ENCODE data around the gene INTS6.

INTS6 gene

GRCh38 chr13:51342706-51343105 lies 110.1 kb downstream of the INTS6 start:
- no peak for DNase-seq (ENCODE audit: low read depth)

- DNase-seq (ENCODE audit: low read depth): no peak
Measured at GRCh38 chr13:51341791-51342190, 111.0 kb downstream of the INTS6 start.

- no peak for DNase-seq (ENCODE audit: low read depth)
Measured at GRCh38 chr13:51341232-51341631, 111.6 kb downstream of the INTS6 start.

GRCh38 chr13:51339952-51340732 lies 112.7 kb downstream of the INTS6 start:
- no peak for DNase-seq (ENCODE audit: low read depth)

- DNase-seq (ENCODE audit: low read depth): no peak
Measured at GRCh38 chr13:51339354-51339753, 113.5 kb downstream of the INTS6 start, which contains the start of gene SERPINE3. SERPINE3 (plus strand) TSS chr13:51339691; CDS start chr13:51341092, 1,401 bp downstream.

- DNase-seq (ENCODE audit: low read depth): no peak
Measured at GRCh38 chr13:51336746-51337145, 116.1 kb downstream of the INTS6 start.

GRCh38 chr13:51333826-51334225 lies 119.0 kb downstream of the INTS6 start:
- DNase-seq (ENCODE audit: low read depth): no peak

- no peak for DNase-seq (ENCODE audit: low read depth)
Measured at GRCh38 chr13:51333421-51333820, 119.4 kb downstream of the INTS6 start.

GRCh38 chr13:51332566-51333361 lies 120.1 kb downstream of the INTS6 start:
- DNase-seq (ENCODE audit: low read depth): no peak

GRCh38 chr13:51331354-51331861 lies 121.4 kb downstream of the INTS6 start:
- no peak for DNase-seq (ENCODE audit: low read depth)

GRCh38 chr13:51330791-51331190 lies 122.0 kb downstream of the INTS6 start:
- no peak for DNase-seq (ENCODE audit: low read depth)

GRCh38 chr13:51329606-51330005 lies 123.2 kb downstream of the INTS6 start:
- no peak for DNase-seq (ENCODE audit: low read depth)

GRCh38 chr13:51328488-51328887 lies 124.3 kb downstream of the INTS6 start:
- DNase-seq (ENCODE audit: low read depth): no peak

GRCh38 chr13:51327961-51328360 lies 124.9 kb downstream of the INTS6 start:
- no peak for DNase-seq (ENCODE audit: low read depth)

- no peak for DNase-seq (ENCODE audit: low read depth)
Measured at GRCh38 chr13:51326777-51327176, 126.1 kb downstream of the INTS6 start.

- DNase-seq (ENCODE audit: low read depth): no peak
Measured at GRCh38 chr13:51325837-51326236, 127.0 kb downstream of the INTS6 start.

GRCh38 chr13:51324714-51325420 lies 128.0 kb downstream of the INTS6 start:
- no peak for DNase-seq (ENCODE audit: low read depth)

GRCh38 chr13:51323824-51324511 lies 128.9 kb downstream of the INTS6 start:
- no peak for DNase-seq (ENCODE audit: low read depth)

GRCh38 chr13:51322826-51323225 lies 130.0 kb downstream of the INTS6 start:
- DNase-seq (ENCODE audit: low read depth): no peak

GRCh38 chr13:51321836-51322235 lies 131.0 kb downstream of the INTS6 start:
- DNase-seq (ENCODE audit: low read depth): no peak

- DNase-seq (ENCODE audit: low read depth): no peak
Measured at GRCh38 chr13:51318876-51319275, 134.0 kb downstream of the INTS6 start.

GRCh38 chr13:51318015-51318414 lies 134.8 kb downstream of the INTS6 start:
- no peak for DNase-seq (ENCODE audit: low read depth)
